Measurements from ENCODE around the gene PEX13.

PEX13 gene

DNA sequence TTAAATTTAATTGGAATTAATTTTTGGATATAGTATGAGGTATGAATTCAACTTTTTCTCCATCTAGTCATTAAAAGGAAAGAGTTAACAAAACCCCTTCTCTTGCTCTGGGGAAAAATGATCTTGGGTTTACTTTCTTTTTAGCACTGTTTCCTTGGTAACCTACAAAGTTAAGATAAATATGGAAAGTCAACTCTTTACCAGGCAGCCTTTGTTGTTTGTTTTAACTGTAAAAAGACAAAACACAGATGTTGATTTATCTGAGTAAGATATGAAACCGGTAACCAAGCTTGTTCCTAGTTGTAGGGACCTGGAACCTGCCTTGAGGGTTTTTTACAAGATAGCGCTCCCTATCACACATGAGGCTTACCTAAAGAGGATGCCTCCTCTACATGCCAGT is 38.0 kb downstream of the PEX13 start:
- DNase-seq (ENCODE audit: low read depth, low spot score), result no peak
- POLR2A ChIA-PET, result interaction anchor here (0.6 kb wide), 1 partner anchor 10 kb away, joined by 3 read pairs; the partner anchor contains the start of gene SANBR
- H3K4me3 ChIP-seq (ENCODE audit: low read depth, low read length), result no peak overlapping the region
- CTCF ChIA-PET, result no interaction called here
- TF ChIP-seq, protein P1, sequence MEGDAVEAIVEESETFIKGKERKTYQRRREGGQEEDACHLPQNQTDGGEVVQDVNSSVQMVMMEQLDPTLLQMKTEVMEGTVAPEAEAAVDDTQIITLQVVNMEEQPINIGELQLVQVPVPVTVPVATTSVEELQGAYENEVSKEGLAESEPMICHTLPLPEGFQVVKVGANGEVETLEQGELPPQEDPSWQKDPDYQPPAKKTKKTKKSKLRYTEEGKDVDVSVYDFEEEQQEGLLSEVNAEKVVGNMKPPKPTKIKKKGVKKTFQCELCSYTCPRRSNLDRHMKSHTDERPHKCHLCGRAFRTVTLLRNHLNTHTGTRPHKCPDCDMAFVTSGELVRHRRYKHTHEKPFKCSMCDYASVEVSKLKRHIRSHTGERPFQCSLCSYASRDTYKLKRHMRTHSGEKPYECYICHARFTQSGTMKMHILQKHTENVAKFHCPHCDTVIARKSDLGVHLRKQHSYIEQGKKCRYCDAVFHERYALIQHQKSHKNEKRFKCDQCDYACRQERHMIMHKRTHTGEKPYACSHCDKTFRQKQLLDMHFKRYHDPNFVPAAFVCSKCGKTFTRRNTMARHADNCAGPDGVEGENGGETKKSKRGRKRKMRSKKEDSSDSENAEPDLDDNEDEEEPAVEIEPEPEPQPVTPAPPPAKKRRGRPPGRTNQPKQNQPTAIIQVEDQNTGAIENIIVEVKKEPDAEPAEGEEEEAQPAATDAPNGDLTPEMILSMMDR (IDR thresholded peaks at IDR 0.05; ENCODE audit: insufficient read depth, low read length, missing control alignments), result no peak

DNA sequence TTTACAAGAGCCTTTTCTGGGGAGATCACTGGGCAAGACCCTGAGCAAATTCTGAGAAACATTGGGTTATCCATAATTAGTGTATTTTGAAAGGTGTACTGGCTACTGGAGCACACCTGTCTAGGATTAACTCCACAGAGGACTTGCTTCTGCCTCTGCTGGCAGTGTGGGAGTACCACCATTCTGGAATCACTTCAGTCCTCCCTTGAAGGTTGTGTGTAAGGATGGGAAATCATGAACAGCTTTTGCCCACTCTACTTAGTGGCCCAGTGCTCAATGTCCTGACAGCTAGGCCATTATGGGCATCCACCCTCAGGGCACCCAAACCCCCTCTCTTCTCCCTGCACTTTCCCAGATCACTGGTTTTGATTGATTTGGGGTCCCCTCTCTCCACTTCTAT is 40.0 kb downstream of the PEX13 start:
- ChIA-PET POLR2A (no interaction called here), CTCF (no interaction called here)
- TF ChIP-seq, protein P1 (IDR thresholded peaks at IDR 0.05; ENCODE audit: insufficient read depth, low read length, missing control alignments), result no peak
- no peak for DNase-seq (ENCODE audit: low read depth, low spot score)
- no peak overlapping the region for H3K4me3 ChIP-seq (ENCODE audit: low read depth, low read length)

DNA sequence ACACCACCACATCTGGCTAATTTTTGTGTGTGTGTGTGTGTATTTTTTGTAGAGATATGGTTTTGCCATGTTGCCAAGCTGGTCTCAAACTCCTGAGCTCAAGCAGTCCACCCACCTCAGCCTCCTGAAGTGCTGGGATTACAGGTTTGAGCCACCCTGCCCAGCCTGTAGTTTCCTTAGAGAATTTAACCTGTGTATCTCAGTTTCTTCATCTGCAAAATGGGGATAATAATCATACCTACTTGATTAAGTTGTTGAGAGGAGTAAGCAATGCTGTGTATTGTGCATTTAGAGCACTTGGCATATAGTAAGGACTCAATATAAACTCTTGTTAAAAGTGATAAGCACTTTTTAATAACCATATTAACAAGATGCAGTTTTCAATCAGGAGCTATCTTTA is 41.9 kb downstream of the PEX13 start:
- H3K4me3 ChIP-seq (ENCODE audit: low read depth, low read length), result no peak overlapping the region
- CTCF ChIA-PET, result no interaction called here
- DNase-seq (ENCODE audit: low read depth, low spot score), result no peak
- POLR2A ChIA-PET, result no interaction called here
- TF ChIP-seq, protein P1 (IDR thresholded peaks at IDR 0.05; ENCODE audit: insufficient read depth, low read length, missing control alignments), result no peak

DNA sequence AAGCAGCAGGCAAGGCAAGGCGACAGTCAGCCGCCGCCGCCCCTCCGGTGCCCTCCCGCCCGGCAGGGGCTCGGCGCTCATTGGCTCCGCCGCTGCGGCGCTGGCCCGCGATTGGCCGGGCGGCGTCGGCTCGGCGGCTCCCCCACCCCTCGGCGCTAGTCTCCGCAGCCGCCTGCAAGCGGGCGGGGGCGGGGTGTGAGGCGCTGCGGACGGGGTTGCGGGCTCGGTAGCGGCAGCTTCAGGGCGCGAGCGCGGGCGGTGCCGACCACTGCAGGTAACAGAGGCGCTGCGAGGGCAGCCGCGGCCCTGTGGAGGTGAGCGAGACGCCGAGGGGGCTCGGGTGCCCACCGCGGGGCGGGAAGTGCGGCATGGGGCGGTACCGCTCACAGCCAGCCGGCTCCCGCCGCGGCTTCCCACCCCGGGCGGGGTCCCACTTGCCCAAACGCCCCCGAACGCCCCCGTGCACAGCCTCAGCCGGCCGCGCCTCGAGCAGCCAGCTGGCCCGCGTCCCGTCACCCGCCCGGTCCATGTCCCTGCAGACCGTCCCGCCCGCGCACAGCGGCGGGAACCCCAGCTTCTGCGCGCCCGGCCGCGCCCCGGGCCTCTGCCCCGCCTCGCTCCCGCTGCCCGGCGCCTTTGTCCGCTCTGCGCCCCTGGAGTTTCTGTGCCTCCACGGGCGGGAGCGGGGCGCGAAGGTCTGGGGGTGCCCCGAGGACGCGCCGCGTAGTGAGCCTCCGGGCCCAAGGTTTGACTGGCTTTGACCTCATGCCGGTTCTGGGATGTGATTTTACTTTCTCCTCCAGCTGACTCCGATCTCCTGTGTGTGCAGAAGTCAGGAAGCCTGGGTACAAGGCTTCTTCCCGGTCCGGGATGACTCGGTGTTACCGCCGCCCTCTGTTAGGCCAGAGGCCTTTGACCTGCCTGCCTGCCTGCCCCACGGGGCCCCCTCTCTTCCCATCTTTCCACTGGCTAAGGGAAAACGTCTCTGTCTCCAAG is 48.5 kb downstream of the PEX13 start, which contains the start of gene SANBR:
Gene SANBR, plus strand, starts transcription at position 158 of the 996 bp plus-strand sequence. CDS start 4,480 bp downstream, outside the sequence.
- ChIA-PET POLR2A (interaction anchor here (0.7 kb wide), 1 partner anchor 11 kb away, joined by 3 read pairs; no protein-coding TSS in a partner anchor), CTCF (interaction anchor here (0.9 to 1.3 kb wide), 2 partner anchors 9 to 13 kb away, joined by 3 to 5 read pairs; no protein-coding TSS in a partner anchor)
- TF ChIP-seq, protein P1 (IDR thresholded peaks at IDR 0.05; ENCODE audit: insufficient read depth, low read length, missing control alignments), result no peak
- no peak for DNase-seq (ENCODE audit: low read depth, low spot score)
- peak within 1 kb of the TSS; percentile 80 for H3K4me3 ChIP-seq (ENCODE audit: low read depth, low read length)

DNA sequence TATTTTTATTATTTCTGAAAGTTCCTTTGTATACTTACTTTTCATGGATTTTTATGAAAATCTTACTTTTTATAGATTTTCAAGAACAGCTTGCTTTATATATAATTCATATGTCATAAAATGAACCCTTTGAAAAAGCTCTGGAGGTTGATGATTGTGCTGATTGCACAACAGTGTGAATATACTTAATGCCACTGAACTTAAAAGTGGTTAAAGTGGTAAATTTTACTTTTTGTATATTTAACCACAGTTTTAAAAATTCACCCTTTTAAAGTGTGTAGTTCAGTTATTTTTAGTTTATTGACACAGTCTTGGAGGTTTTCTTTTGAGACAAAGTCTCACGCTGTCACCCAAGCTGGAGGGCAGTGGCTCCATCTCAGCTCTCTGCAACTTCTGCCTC is 56.6 kb downstream of the PEX13 start:
- H3K4me3 ChIP-seq (ENCODE audit: low read depth, low read length), result no peak overlapping the region
- no peak for DNase-seq (ENCODE audit: low read depth, low spot score)
- TF ChIP-seq, protein P1 (IDR thresholded peaks at IDR 0.05; ENCODE audit: insufficient read depth, low read length, missing control alignments), result no peak
- CTCF ChIA-PET, result no interaction called here
- POLR2A ChIA-PET, result no interaction called here

DNA sequence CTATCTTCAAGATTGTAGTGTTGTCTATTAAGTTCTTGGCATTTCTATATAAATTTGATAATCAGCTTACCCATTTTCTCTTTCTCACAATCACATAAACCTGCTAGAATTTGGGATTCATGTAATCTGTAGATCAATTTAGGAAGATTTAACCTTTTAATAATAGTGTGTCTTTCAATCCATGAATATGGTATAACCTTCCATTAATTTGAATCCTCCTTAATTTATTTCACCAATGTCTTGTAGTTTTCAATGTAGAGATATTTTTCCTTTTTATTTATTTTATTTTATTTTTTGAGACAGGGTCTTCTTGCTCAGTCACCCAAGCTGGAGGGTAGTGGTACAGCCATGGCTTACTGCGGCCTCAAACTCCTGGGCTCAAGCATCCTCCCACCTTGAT is 68.4 kb downstream of the PEX13 start:
- CTCF ChIA-PET, result no interaction called here
- DNase-seq (ENCODE audit: low read depth, low spot score), result no peak
- TF ChIP-seq, protein P1 (IDR thresholded peaks at IDR 0.05; ENCODE audit: insufficient read depth, low read length, missing control alignments), result no peak
- POLR2A ChIA-PET, result no interaction called here
- no peak overlapping the region for H3K4me3 ChIP-seq (ENCODE audit: low read depth, low read length)

Measured in AG04449 (cell line).